HPDE6-E6E7 (cell line): ENCODE measurements around the gene PARVB.
A peak's percentile ranks its signal among the peaks of the same experiment; 100 is the strongest.

ENCODE experiments used
- DNase-seq: peaks from one replicate; pipeline ENCODE4 v3.0.0; 2011; ENCODE audit warnings: missing footprints; ENCODE audit errors: extremely low spot score

PARVB gene

DNA sequence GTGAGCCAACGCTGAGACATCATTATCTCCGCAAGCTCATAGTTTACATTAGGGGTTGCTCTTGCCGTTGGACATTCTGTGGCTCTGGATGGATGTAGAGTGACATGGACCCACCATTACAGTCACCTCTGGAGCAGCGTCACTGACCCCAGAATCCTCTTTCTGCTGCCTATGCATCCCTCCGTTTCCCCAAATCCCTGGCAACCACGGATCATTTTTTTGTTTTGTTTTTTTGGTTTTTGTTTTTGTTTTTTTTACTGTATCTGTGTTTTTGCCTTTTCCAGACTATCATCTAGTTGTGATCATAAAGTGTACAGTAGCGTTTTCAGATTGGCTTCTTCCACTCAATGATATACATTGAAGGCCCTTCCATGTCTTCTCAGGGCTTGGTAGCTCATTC, 4.0 kb downstream of the PARVB start:
- DNase-seq = no peak

DNA sequence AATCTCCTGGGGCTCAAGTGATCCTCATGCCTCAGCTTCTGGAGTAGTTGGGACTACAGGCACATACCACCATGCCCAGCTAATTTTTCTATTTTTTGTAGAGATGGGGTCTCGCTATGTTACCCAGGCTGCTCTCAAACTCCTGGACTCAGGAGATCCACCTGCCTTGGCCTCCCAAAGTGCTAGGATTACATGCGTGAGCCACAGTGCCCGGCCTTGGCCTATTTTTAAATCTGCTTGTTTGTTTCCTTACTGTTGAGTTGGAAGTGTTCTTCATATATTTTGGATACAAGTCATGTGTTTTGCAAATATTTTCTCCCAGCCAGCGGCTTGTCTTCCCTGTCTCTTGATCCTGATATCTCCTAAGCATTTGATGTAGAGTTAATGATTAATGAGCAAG, 5.0 kb downstream of the PARVB start:
- DNase-seq = no peak

DNA sequence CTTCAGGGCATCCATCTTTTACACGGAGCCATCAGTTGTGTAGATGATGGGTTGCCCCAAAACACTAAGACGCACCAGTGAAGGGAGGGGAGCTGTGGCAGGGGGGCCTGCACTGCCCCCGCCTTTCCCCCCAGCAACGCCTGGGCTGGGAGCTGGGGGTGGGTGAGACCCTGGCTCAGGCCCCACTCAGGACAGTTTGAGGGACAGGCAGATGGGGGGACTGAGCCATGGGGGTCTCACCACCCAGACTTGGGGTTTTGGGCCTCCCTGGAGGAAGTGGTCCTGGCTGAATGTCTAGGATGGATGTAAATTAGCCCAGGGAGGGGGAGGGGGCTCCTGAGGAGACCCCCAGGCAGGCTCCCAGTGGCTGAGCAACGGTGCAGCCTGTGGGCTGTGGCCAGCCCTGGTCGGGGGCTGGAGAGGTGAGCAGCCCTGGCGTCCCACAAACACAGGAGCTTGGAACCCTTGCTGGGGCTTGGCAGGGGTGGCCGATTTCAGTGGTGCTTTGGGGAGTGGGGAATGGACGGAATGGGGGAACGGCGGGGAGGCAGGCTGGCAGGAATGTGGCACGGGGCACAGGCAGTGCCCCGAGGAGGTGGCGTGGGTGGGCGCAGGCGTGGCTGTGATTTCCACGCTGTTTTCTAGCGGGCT, 6.1 kb downstream of the PARVB start:
- no peak for DNase-seq

DNA sequence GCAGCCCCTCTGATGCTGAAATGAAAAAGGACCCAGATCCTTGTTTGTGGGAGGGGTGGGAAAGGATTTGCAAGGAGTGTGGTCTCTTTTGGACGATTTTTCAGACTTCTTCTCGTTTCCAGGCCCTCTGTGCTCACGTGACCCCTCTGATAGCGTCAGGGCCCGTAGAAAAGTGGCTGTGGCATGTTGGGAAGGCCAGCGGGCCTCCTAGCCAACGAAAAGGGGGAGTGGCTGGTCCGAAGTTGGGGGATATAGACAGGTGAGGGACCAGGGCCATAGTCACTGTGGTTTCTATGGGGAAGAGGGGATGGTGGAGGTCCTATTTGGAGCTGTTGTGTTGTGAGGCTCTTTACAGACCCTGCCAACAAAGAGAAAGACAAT, 6.6 kb downstream of the PARVB start:
- no peak for DNase-seq

DNA sequence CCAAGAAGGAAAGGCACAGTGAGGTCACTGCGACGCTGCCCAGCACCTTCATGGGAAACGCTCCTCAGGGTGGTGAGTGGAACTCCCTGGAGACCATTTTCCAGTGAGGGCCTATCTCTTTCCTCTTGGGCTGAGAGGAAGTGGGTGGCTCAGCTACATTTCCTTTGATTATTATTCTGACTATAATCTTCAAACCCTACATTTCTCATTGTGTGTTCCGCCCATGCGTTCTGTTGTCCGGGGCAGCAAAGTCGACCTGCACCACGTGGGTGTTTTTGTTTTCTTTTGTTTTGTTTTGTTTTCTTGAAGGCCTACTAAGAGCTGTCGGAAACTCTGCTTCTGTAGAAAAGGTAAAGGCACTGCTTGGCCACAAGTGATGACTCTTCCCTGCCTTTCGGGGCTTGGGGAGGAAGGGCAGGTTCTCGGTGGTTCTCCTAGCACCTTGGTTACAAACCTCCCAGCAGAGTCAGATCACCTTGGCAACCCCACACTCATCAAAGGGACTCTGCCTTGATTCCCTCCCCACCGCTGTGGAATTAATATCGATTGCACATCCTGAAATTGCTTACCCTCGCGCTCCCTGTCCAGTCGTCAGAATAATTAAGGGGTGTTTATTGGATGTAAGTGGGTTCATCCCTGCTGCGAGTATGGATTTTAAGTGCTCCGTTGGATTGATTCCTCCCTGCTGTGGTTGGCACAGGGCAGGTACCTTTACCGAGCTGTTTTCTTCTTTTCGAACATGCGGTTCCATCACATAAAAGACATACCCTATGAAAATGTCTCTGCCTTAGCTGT, 7.3 kb downstream of the PARVB start:
- DNase-seq = no peak

DNA sequence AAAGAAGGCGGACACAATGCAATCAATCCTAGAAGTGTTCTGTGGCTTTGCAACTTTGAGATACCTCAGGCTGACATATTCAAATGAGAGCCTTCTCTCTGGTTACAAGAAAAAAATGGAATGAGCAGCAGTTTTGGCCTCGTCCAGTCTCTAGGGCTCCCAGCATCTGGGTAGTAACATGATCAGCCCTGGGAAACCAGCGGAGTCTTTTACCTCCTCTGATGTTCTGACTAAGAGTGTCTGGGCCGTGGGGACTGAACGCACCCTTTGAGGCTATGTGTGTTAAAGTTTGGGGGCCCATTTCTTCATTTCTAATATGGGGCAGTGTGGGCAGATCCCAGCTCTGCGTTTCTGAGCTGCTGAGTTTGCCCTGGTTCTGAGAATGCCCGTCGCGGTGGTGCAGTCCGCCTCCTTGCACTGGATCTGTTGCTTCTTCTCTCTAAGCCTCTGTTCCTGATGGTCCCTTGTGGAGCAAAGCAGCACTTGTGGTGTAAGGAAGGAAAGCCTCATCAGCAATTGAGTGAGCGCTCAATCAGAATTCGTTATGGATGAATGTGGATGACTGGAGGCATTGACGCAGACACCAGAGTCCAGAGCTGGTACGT, 8.1 kb downstream of the PARVB start:
- no peak for DNase-seq

DNA sequence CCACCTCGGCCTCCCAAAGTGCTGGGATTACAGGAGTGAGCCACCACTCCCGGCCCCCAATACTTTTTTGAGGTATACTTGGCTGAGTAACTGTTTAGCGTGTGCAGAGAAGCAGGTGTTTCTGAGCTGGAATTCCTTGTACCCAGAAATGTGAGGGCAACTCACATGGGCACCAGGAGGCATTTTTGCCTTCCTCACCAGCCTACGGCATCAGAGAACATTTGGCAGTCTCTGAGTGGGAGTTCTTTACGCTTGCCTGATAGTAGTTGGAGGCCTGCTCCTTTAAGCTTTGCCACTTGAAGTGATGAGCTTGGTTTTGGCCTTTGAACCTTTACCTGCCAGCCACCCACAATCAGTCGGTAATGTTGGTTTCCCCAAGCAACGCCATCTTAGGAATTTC, 9.2 kb downstream of the PARVB start:
- DNase-seq = no peak

DNA sequence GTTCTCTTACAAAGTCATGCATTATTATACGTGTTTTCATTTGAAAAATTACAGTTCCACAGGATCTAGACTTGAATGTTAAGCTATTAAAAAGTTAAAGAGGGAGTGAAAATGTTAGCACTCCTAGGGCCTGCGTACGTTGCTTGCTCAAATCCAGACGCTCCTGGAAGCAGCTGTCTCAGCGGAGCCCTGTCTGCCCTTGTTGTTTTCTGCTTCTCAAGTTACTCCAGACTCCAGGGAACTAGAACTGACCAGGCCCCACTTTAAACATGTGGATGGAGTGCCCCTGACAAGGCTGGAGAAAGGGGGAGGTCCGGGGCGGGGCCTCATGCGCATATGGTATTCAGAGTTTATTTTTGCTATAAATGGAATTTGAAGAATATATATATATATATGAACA, 9.6 kb downstream of the PARVB start:
- no peak for DNase-seq

DNA sequence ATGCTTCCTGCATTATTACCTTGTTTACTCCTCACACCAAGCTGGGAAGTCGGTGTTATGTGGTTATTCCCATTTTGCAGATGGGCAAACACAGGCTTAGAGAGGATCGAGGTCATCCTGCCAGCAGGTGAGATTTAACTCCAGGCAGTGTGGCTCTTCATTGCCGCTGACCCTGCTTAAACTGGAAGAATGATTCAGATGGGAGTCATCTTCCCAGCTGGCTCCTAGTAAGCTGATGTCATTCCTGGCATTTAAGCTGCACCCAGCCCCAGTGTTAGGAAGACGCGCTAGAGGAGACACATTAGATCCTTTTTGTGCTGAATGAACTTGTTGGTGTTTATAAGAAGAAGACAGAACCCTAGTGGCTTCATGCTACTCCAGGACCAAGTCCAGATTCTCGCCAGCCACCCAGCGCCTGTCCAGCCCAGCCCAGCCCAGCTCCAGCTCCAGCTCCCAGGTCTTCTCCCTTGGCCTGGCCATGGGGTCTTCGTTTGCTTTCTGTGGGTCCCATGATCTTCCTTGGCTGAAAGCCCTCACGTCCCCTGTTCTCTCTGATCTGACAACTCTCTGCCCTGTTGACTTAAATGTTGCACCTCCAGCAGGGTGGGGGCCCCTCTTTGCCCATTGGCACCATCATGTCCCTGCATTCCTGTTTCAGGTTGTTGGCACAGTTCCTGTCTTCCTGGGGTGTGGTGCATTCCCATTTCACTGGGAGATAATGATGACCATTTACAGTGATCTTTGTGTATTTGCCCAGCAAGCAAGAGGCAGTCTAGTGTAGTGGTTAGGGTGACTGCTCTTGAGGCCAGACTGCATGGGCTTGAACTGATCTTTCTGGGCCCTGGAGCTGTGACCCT, 13.6 kb downstream of the PARVB start:
- DNase-seq = peak; percentile 87

DNA sequence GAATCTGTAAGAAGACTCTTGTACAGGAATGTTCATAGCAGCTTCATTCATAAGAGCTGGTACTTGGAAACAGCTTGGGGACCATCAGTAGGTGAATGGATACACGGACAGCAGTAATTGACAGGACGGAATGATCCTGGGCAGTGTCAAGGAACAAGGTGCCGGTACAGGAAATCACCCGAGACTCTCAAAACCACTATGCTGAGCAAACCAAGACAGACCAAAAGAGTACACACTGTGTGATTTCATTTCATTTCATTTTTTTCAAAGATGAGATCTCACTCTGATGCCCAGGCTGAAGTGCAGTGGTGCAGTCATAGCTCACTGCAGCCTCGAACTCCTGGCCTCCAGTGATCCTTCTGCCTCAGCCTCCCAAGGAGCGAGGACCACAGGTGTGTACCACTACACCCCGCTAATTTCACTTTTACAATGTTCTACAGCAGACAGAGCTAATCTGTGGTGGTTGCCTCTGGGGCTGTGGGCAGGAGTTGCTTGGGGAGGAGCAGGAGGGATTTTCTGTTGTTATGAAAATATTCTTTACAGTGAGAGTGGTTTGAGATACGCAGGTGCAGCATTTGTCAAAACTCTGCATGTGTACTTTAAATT, 15.6 kb downstream of the PARVB start:
- DNase-seq = no peak

DNA sequence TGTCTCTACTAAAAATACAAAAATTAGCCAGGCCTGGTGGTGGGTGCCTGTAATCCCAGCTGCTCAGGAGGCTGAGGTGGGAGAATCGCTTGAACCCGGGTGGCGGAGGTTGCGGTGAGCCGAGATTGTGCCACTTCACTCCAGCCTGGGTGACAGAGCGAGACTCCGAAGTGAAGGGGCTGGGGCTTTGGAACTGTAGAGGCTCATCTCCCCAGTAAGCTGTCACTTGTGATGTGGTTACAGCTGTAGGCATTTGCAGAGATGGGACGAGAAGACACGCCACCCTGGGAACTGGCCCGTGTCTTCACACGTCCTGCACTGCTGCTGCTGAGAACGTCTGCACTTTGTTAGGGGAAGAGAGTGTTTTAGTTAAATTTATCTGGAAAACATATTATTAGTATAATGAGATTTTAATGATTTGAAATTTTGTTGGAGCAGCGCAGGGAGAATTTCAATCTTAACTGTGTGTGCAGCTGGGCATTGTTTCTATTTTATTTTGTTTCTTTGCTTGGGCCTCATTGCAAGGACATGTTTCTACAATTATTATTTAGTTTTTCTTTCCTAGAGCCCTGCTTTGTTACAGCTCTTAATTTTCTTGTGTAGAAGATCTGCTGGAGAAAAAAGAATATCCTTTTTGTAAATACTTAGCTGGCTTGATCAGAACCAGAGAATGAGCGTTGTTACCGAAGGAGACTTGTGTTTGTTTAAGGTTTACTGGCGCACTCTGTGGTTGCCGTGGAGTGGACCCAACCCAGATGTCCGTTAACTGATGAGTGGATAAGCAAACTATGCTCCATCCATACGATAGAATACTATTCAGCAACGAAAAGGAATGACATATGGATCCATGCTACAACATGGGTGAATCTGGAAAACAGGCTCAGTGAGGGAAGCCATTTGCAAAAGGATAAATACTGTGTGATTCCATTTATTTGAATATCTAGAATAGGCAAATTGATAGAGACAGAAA, 18.4 kb downstream of the PARVB start:
- no peak for DNase-seq

DNA sequence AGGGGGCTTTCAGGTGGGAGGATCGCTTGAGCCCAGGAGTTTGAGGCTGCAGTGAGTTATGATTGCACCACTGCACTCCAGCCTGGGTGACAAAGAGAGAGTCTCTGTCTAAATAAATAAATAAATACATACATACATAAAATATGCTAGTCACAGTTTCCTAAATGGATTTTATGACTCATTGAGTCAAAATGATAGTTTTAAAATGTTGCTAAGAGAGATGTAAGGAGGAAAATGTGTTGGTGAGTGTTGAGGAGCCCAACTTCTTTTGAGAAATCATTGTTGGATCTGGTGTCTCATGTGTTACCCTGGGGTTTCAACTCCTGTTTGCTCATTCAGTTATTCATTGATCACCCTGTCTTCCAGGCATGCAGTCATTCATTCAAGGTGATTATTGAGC, 21.0 kb downstream of the PARVB start:
- no peak for DNase-seq

DNA sequence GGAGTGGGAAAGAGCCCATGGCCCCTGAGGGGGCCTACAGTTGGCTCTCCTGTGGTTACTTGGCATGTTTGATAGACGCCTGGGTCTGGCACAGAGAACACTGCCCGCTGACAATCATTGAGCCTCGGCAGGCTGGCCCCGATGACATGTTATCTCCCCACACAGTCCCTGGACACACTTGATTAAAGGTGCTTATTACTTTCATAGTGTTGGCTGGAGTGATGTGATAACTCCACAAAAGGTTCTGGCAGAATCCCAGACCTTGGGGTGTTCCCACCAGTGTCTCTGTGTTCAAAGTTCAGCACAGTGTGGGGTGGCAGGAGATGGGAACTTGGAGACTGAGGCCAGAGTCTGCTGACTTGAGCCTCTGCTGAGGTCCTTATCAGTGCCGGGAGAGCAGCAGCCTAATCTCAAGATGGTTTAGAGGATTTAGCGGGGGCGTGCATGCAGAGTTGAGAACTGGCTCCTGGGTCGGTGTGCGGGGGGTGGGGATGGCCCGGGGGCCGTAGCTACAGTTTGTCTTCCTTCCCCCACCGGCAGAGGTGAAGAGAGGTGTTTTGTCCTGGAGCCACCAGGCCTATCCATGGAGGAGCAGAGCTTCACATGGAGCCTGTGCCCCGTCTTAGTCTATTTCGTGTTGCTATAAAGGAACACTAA, 22.5 kb downstream of the PARVB start:
- DNase-seq = no peak

DNA sequence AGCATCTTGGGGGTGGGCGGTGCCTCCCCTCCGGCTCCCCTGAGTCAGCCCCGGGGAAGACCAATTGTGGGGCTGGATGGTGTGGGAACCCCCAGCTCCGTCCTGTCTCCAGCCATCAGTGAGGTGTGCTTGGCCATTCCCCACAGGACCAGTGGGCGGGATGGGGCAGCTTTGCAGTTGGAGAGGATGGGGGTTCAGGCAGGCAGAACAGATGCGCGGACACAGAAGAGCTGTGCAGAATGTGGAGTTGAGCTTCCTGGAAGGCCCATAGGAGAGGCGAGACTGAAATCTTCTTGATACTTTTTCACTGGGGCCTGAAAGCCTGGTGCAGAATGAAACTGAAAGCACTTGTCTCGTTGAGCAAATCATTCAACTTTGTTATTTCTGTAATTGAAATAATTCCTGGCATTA, 23.8 kb downstream of the PARVB start:
- DNase-seq = no peak

DNA sequence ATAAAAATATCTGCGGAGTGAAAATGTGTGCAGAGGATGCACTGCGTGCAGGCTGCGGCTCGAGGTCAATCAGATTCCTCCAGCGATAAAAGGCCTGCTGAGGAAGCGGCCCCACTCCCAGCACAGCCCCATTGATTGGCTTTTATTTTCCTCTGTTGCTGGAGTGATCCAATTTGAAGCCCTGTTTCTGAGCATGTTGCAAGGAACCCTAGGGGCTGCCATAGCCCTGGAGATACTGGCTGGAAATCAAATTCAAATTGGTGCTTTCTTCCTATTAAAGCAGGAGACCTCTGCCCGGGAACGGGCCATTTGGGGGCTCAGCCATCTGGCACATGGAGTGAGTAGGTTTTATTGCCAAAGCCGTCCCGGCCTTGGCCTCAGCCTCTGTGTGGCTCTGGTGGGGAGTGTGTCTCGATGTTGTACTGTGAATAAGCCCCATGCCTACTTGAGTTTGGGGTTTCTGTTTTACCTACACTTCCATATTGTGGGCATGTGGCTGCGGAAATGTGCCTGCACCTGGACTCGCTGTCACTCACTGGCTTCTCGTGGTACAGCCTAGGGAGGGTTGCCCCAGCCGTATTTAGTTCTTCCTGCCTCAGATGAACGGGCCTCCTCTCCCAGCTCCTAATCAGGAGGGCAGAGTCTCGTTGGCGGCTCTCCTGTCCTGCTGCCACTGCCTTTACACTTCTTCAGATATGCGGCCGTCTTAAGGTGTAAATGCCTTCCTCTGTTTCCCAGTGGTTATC, 25.6 kb downstream of the PARVB start:
- DNase-seq = no peak

DNA sequence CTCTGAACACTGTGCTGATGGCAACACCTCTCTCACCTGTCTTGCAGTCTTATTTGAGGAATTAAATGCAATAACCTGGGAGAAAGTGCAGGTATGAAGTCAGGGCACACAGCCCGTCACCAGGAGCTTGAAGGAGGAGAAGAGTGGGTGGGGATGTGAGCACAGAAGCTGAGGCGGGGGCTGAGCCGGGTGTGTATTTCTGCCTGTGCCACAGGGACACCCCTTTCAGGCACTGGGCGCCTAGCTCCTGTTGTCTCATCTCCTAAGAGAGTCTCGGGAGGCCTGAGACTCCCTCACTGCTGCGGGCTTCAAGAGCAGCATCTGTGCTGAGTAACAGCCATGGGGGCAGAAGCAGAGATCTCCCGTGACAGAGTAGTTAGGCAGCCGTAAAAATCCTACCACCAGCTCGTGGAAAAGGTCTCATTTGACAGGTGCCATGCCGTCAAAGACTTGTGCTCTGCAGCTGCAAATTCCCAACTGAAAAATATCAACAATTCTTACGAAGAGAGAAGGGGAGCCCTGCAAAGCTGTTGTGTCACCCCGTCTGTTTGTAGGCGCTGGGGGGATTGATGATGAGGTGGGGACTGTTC, 26.8 kb downstream of the PARVB start:
- no peak for DNase-seq

DNA sequence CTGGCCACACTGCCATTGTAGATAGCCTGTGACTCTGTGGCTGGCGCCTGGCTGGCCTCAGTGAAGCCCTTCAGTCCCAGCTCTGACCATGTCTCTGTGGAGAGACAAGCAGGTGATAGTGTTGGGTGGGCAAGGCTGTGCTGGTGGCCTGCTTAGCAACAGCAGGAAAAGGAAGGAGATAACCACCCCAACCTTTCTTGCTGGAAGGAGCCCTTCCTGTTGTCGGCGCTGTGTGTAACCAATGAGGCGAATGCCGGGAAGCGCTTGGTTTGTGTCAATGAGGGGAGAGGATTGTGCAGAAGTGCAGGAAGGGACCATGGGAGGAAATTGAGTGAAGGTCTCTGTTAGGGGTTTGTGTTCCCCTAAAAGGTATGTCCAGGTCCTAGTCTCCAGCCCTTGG, 27.3 kb downstream of the PARVB start:
- DNase-seq = no peak

DNA sequence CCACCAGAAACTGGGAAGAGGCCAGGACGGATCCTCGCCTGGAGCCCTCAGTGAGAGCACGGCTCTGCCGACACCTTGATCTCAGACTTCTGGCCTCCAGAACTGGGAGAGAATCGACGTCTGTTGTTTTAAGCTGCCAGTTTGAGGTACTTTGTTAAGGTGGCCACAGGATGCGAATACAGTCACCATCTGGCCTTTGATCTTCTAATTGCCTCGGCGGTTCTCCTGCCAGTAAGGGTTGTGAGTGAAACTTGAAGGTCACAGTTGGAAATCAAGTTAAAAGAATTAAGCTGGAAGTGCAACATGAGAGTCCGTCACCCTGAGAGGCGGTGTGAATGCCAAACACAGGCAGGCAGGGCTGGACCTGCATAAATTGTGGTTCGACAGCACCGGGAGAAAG, 27.9 kb downstream of the PARVB start:
- no peak for DNase-seq

DNA sequence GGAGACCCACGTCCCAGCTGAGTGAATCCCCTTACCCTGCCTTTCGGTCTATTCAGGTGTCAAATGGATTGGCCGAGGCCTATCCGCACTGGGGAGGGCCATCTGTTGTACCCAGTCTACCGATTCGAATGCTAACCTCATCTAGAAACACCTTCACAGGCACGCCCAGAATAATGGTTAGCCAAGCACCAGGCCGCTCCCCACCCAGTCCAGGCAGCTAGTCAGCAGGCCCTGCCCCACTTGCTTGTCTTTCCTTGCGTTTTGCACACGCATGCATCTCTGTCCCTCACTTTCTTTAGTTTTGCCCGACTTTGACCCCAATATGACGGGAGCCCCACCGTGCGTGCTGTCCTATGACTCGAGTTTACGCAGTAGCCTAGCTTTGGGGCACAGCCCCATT, 31.7 kb downstream of the PARVB start:
- no peak for DNase-seq
